Endothelial cell of umbilical vein (primary cell): ENCODE results near the gene C1orf115. TPM values are rescaled to one million over a fixed set of nuclear protein-coding genes. Genes with fewer than 3 reads are reported as not detected.

Source experiments
- BruUV-seq: library from RNA; stranded (reverse); fragments of 400-500 nt; replicated peaks from 2 replicates; lab custom pipeline; 2021; lab: Mats Ljungman, UMichigan
- CTCF ChIA-PET: fragments of 300-600, 350-600 bp; sonication (Branson Sonifier 250); formaldehyde crosslinking; loops from one replicate; lab custom pipeline; 2021; ENCODE audit warnings: antibody characterized with exemption, inconsistent platforms; lab: Charles Lee
- POLR2A ChIA-PET: fragments of 300-600, 350-600 bp; sonication (Branson Sonifier 250); formaldehyde crosslinking; loops from one replicate; lab custom pipeline; 2021; ENCODE audit warnings: antibody characterized with exemption, inconsistent platforms; lab: Charles Lee
- DNase-seq: peaks from one replicate; pipeline ENCODE4 v3.0.0-alpha.2; 2011; ENCODE audit warnings: low read depth, low spot score
- FAIRE-seq: peaks from 2 replicates; lab custom pipeline; 2011; peaks lifted over from hg19 to GRCh38; lab: Jason Lieb, UNC
- H2AFZ ChIP-seq: 2 replicates; pipeline ENCODE4 v1.6.0; 2012; ENCODE audit warnings: low read depth, low read length, control low read depth, inconsistent platforms
- H3K27ac ChIP-seq: 2 replicates; pipeline ENCODE4 v1.5.1; 2011; ENCODE audit warnings: low read depth, mild to moderate bottlenecking, control low read depth, low read length, moderate library complexity; ENCODE audit not compliant: insufficient read depth
- H3K27me3 ChIP-seq, 2 experiments: 2 replicates each; pipeline versions ENCODE4 v1.6.0 to v1.6.1; 2011; ENCODE audit warnings: low read length in 2 of 2, mixed read lengths in 1 of 2; ENCODE audit not compliant: control insufficient read depth in 2 of 2, insufficient read depth in 2 of 2
- H3K36me3 ChIP-seq, 2 experiments: 2 replicates in 1 of 2; 3 replicates in 1 of 2; pipeline ENCODE4 v1.5.1; 2011; ENCODE audit warnings: low read length in 2 of 2, mild to moderate bottlenecking in 1 of 2, moderate library complexity in 1 of 2; ENCODE audit not compliant: control insufficient read depth in 2 of 2, insufficient read depth in 2 of 2; ENCODE audit errors: extremely low read depth in 1 of 2
- H3K4me1 ChIP-seq: 3 replicates; pipeline ENCODE4 v1.5.1; 2011; ENCODE audit warnings: mild to moderate bottlenecking, low read length; ENCODE audit not compliant: control insufficient read depth, insufficient read depth; ENCODE audit errors: extremely low read depth
- H3K4me2 ChIP-seq: 2 replicates; pipeline ENCODE4 v1.6.1; 2011; ENCODE audit warnings: low read length, control low read depth, mixed read lengths; ENCODE audit not compliant: insufficient read depth
- H3K4me3 ChIP-seq, 3 experiments: fragments of 200-600 bp in 1 of 3; sonication (generic), shearing (Covaris generic) in 1 of 3; replicated peaks in 1 of 3; 2 replicates each; pipeline ENCODE4 v1.5.1; 2011 to 2016; ENCODE audit warnings: control low read depth in 3 of 3, low read length in 3 of 3, mild to moderate bottlenecking in 2 of 3, inconsistent platforms in 1 of 3, low read depth in 1 of 3, moderate library complexity in 1 of 3; ENCODE audit not compliant: insufficient read depth in 1 of 3
- H3K79me2 ChIP-seq: 2 replicates; pipeline ENCODE4 v1.6.0; 2012; ENCODE audit warnings: low read length, inconsistent platforms; ENCODE audit not compliant: control insufficient read depth, insufficient read depth
- H3K9ac ChIP-seq: replicated peaks from 2 replicates; pipeline ENCODE3; 2011; ENCODE audit warnings: low read length, control low read depth; ENCODE audit not compliant: insufficient read depth; ENCODE audit errors: extremely low read depth
- H3K9me1 ChIP-seq: replicated peaks from 3 replicates; pipeline ENCODE4 v1.6.0; 2011; ENCODE audit warnings: mild to moderate bottlenecking, low read length; ENCODE audit not compliant: control insufficient read depth, insufficient read depth; ENCODE audit errors: extremely low read depth
- H3K9me3 ChIP-seq: replicated peaks from 2 replicates; pipeline ENCODE4 v1.5.1; 2012; ENCODE audit warnings: low read length, inconsistent platforms; ENCODE audit not compliant: control insufficient read depth, insufficient read depth
- H4K20me1 ChIP-seq: replicated peaks from 2 replicates; pipeline ENCODE3; 2011; ENCODE audit warnings: mild to moderate bottlenecking, low read length; ENCODE audit not compliant: control insufficient read depth, insufficient read depth; ENCODE audit errors: extremely low read depth
- CTCF ChIP-seq, 2 donors: IDR thresholded peaks; 1 replicate in 1 of 2; 2 replicates in 1 of 2; pipeline ENCODE4 v1.5.1; 2011; ENCODE audit warnings: low read length in 2 of 2, mild to moderate bottlenecking in 2 of 2, moderate library complexity in 2 of 2, control low read depth in 1 of 2, inconsistent platforms in 1 of 2, low read depth in 1 of 2; ENCODE audit not compliant: insufficient read depth in 1 of 2; ENCODE audit errors: extremely low read depth in 1 of 2
- EZH2 ChIP-seq: IDR thresholded peaks from 2 replicates; pipeline ENCODE4 v1.6.1; 2012; ENCODE audit warnings: borderline replicate concordance, low read depth, mild to moderate bottlenecking, moderate library complexity, low read length, inconsistent platforms; ENCODE audit not compliant: severe bottlenecking
- FOS ChIP-seq: IDR thresholded peaks from 2 replicates; pipeline ENCODE4 v1.6.1; 2011; ENCODE audit warnings: mild to moderate bottlenecking, low read length, moderate library complexity, borderline replicate concordance; ENCODE audit not compliant: insufficient read depth
- GATA2 ChIP-seq: IDR thresholded peaks from 2 replicates; pipeline ENCODE4 v1.7.0; 2011; ENCODE audit warnings: low read depth, mild to moderate bottlenecking, moderate library complexity, mixed read lengths, low read length; ENCODE audit not compliant: insufficient read length, insufficient read depth
- JUN ChIP-seq: IDR thresholded peaks from 2 replicates; pipeline ENCODE4 v1.6.1; 2011; ENCODE audit warnings: borderline replicate concordance, low read depth; ENCODE audit not compliant: insufficient read length, insufficient read depth
- MAX ChIP-seq: IDR thresholded peaks from 2 replicates; pipeline ENCODE4 v1.6.1; 2011; ENCODE audit not compliant: insufficient read depth, insufficient read length
- MYC ChIP-seq: IDR thresholded peaks from one replicate; pipeline ENCODE4 v1.6.1; 2011; ENCODE audit warnings: mild to moderate bottlenecking, low read depth, low read length
- POLR2A ChIP-seq: IDR thresholded peaks from 2 replicates; pipeline ENCODE4 v1.6.1; 2012; ENCODE audit warnings: low read depth, mild to moderate bottlenecking, control low read depth, low read length
- POLR2AphosphoS5 ChIP-seq: IDR thresholded peaks from 2 replicates; pipeline ENCODE4 v1.6.1; 2012; ENCODE audit warnings: low read depth, mild to moderate bottlenecking, control low read depth, low read length, moderate library complexity; ENCODE audit not compliant: insufficient read depth
- dilution Hi-C: fragments of 300-500 bp; cut with MboI; formaldehyde crosslinking; loops from one replicate; pipeline ENCODE4 v1.15.0; 2019; ENCODE audit warnings: low sequenced_read_pairs; ENCODE audit not compliant: extremely low pct_ligation_motif_present
- intact Hi-C: fragments of 100-400 bp; cut with micrococcal nuclease; formaldehyde crosslinking; loops from one replicate; pipeline ENCODE4 v1.10.0; 2022
- polyA plus RNA-seq, 4 experiments: library from polyadenylated mRNA; depleted of rRNA in 3 of 4; stranded (reverse) in 3 of 4; unstranded in 1 of 4; fragments of >200 nt; gene quantifications; 2 replicates each; pipeline versions ENCODE4 v1.2.1 to v1.2.3, GENCODE V29; 2011 to 2012; ENCODE audit warnings: missing spikeins in 1 of 4
- total RNA-seq: library from RNA; stranded (reverse); gene quantifications from 2 replicates; pipeline ENCODE4 v1.2.3, GENCODE V29; 2021

Gene C1orf115
- total and polyA plus RNA-seq, 2 donors (not counting 3 experiments of a cell fraction or from before 2014, with no cell fraction given) = 11.1 to 16.4 TPM

- H3K9ac ChIP-seq = no peak overlapping the region
- FAIRE-seq (no peak), DNase-seq (no peak)
- dilution Hi-C loops = no loop called here
- BruUV-seq = no TSS peak
- H3K36me3 ChIP-seq = peaks cover 0 to 10% of the 10 kb centered on the region in 2 experiments
- H3K79me2 ChIP-seq = peaks cover 15% of the 10 kb centered on the region
- intact Hi-C loops = no loop called here
- TF ChIP-seq CTCF (IDR thresholded peaks at IDR 0.05; ENCODE audit: extremely low read depth in 1 of 2, insufficient read depth in 1 of 2, low read depth in 1 of 2, low read length in 2 of 2) (no peak), POLR2A (no peak), EZH2 (no peak), POLR2AphosphoS5 (no peak), FOS (no peak), MYC (no peak), MAX (no peak), JUN (no peak), GATA2 (no peak)
- no peak overlapping the region for H3K4me3 ChIP-seq
- H3K4me2 ChIP-seq = no peak overlapping the region
- no peak overlapping the region for H3K27ac ChIP-seq
- CTCF ChIA-PET = interaction anchor here (7.3 kb wide), 1 partner anchor 39 kb away, joined by 83 read pairs; no protein-coding TSS in a partner anchor
- H3K9me3 ChIP-seq = no peaks in the 10 kb centered on the region
- H2AFZ ChIP-seq = no peak overlapping the region
- no peaks in the 10 kb centered on the region for H4K20me1 ChIP-seq
- H3K9me1 ChIP-seq = no peaks in the 10 kb centered on the region
- POLR2A ChIA-PET = no interaction called here
- peaks cover 13% of the 10 kb centered on the region for H3K4me1 ChIP-seq
- no peaks in the 10 kb centered on the region for H3K27me3 ChIP-seq
Measured at GRCh38 chr1:220695426-220695825, 5.3 kb downstream of the C1orf115 start.
